Stimulated activated CD4-positive, alpha-beta T cell treated with anti-CD3 and anti-CD28 coated beads, Interleukin-12 subunit alpha, Interleukin-12 subunit beta, amount 100 ng/mL, for 48 hours (primary cell): ENCODE measurements around the gene MCM3.

ENCODE experiments used
- DNase-seq, 3 donors: peaks; one replicate each; pipeline ENCODE4 v3.0.0-alpha.2; 2020; ENCODE audit warnings: low read depth in 2 of 3, low spot score in 1 of 3

MCM3 gene

DNA sequence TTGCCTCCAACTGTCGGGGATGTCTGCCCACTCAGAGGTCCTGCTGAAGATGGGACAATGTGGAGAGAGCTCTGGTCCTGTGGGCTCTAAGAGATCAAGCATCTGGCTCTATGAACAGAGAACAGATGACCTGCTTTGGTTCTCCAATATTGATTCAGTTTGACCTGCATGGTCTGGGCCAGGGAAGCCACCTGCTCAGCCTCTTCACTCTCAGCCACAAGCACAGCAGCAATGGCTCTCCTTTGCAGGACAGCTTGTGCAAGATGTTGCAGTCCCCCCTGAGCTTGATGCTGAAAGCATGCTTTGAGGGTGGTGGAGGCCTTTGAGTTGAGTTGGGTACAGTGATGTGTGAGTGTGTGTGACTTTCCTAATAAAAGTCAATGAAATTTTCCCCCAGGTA lies 18.6 kb upstream of the MCM3 start:
- DNase-seq = no peak

DNA sequence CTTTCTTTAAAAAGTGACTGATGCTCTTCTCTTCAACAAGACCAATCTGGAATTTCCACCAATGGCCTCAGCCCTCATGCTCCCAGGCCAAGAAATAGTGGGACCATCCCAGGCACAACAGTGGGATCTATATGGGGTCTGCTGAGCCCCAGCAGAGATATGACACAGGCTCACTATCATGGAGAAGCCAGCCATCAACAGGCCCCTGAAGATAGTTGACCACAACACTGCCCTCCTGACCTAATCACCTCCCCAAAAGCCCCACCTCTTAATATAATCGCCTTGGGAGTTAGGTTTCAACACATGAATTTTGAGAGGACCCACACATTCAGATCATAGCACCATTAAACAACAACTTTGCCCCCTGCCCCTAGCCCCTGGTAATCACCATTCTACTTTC lies 16.8 kb upstream of the MCM3 start:
- no peak for DNase-seq

DNA sequence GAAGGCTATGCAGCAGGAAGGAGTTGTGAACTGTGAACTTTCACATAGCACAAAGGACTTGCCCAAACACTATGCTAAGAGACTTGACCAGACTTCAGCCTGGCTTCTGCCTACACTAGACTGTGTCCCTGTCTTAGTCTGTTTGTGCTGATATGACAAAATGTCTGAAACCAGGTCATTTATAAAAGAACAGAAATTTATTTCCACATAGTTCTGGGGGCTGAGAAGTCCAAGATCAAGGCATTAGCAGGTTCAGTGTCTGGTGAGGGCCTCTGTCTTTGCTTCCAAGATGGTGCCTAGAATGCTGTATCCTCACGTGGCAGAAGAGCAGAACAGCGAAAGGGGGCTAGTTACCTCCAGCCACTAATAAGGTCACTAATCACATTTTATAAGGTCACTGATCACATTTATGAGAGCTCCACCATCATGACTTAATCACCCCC lies 16.0 kb upstream of the MCM3 start:
- DNase-seq = no peak

DNA sequence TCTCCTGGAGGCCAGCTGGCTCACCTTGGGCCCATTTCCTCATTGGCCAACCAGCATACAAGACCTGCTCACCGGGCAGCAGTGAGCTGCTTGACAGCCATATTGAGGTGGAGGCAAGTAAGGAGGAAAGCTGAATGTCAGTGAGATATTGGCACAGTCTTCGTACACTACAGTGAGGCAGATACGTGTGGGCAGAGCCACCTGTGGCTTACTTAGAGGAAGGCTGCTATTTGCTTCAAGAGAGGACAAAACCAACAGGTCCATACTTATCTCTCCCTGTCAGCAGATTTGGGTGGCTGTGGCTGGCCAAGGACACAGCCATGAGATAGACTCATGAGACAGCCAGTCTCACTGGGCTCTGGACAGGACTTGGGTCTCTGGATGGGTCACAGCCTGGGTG lies 15.1 kb upstream of the MCM3 start:
- no peak for DNase-seq

DNA sequence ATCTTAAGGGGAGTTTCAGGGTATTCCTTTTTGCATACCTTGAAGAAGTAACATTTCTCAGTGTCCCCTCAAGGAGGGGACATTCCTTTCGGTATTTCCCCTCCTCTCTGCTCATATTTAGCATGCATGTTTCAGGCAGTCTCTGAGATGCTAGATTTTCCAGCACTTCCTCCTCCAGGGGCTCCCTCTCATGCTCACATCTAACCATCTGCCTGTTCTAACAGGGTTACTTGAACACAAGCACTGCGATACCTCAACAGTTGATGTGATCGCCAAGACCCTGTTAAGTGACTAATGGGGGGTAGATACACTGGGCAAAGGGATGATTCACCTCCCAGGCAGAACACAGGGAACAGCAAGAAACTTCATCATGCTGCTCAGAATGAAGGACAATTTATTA lies 12.9 kb upstream of the MCM3 start:
- no peak for DNase-seq

DNA sequence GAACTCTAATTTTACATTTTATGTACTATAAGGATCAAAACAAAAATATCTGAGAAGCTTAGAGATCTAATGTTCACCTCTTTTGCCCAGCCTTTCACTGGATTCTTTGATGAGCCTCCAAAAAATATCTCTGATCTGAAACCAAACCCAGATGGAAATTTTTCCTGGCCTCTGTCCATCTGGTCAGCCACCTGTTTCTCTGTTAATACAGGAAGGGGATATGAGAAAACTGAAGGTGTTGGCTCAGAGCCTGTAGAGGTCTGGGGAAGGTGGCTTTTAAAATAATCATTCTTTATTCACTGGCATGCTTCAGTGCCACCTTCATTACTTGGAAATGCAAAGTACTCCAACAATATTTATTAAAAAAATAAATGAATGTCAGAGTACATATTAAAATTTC lies 8.5 kb upstream of the MCM3 start:
- no peak for DNase-seq

DNA sequence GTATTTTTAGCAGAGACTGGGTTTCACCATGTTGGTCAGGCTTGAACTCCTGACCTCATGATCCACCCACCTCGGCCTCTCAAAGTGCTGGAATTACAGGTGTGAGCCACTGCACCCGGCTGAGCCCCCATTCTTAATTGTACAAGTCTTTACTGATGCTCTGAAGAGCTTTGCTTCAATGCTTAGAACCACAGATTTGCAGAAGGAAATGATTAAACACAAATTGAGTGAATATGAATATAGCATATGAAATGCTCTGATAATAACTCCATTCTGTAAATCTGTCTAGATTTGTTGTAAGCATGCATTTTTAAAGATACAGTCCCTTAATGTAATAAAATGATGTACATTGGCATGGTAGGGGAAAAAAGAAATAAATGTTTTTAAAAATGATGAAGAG lies 4.3 kb upstream of the MCM3 start:
- DNase-seq = no peak

DNA sequence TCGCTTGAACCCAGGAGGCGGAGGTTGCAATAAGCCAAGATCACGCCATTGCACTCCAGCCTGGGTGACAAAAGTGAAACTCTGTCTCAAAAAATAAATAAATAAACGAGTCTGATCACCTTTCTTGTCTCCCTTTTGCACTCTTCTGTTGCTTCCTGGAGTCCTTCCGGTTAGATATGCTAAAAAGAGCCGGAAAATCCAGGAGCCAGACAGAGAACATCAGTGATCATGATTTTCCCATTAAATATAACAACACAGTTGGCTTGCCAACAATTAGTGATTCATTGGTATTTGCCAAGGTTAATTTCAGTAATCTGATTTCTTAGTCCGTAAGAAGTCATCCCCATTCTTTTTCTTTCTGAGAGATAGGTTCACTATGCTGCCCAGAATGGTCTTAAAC lies 3.7 kb upstream of the MCM3 start:
- no peak for DNase-seq

GRCh38 chr6:52286798-52287432 lies 2.4 kb upstream of the MCM3 start:
- DNase-seq = peak; percentile 30 to 71 (median 67)

DNA sequence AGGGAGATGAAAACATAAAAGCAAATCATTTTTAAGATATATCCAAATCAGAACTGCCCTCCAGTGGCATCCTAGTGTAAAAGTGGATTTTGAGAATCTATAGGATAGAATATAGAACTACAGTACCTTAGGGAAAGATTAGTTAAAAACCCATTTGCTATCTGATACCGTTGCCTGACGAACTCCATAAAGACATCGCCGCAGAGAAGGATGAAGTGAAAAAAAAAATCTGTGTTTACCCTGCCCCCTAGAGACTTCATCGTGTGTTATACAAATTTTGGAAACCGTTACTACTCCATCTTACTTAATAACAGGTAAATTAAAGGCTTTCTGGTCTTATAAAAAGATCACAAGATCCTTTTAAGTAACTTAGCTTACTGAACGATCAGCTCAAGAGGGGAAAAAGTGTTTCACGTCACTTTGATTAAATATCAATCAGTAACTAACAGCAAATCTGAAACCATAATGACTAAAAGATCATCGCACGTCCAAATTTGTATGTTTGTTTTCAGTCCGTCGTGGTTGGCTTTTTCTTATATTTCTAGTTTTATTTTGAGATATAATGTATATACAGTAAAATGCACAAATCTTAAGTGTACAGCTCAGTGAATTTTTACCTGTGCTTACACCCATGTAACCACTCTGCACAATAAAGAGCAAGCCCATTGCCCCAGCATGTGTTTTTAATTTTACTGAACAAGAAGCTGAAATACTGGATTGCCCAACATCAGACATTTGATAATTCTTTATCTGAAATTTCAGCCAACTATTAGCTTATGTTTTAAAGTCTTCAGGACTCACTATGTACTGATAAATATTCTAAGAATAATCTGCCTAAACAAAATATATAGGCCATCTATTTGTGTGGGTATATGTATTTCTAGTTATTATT lies 881 bp upstream of the MCM3 start:
- no peak for DNase-seq

DNA sequence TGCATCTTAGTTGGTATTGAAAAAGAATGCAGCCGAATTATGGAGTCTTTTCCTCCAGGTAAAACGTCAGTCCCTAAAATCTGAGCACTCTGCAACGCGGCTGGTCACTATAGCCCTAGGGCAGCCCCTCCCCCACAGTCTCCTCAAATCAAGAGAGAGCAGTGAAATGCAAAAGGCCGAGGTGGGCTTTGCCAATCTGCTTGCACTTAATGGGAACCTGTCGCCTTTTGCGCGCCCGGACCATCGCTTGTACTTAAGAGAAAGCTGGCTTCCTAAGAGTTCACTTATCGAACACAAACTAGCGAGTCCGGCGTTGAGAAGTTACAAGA lies 447 bp downstream of the MCM3 start:
- DNase-seq = peak; percentile 47 to 50 (median 50)

DNA sequence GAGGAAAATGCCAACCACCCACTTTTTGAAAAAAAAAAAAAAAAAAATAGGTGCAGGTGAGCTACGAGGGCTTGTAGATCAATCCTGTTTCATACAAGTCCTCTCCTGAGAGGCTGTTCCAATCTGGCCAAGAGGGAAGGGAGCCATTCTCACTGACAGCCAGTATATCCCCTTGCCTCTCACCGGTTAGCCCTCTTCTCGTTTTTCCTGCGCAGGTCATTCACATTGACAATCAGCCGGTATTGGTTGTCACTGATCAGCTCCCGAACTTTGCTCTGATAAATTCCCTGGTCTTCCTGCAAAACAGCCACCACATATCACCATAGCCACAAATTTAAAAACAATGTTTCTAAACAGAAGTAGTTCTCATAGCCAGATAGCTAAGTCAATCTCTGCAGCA lies 1.4 kb downstream of the MCM3 start:
- no peak for DNase-seq

DNA sequence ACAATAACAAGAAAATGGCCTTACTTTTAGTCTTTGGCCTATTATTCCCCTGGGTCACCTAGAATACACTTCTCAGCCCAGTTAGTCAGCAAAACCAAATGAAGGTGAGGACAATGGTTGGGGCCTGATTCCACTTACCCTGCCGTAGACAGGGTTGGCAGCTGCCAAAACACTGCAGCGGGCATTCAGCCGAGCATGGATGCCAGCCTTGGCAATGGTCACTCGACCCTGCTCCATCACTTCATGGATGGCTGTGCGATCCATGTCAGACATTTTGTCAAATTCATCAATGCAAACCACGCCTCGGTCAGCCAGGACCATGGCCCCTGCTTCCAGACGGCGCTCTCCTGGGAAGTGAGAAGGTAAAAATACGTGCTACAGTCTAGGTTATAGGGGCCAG lies 8.4 kb downstream of the MCM3 start:
- no peak for DNase-seq

GRCh38 chr6:52271852-52272460 lies 12.6 kb downstream of the MCM3 start:
- no peak for DNase-seq

DNA sequence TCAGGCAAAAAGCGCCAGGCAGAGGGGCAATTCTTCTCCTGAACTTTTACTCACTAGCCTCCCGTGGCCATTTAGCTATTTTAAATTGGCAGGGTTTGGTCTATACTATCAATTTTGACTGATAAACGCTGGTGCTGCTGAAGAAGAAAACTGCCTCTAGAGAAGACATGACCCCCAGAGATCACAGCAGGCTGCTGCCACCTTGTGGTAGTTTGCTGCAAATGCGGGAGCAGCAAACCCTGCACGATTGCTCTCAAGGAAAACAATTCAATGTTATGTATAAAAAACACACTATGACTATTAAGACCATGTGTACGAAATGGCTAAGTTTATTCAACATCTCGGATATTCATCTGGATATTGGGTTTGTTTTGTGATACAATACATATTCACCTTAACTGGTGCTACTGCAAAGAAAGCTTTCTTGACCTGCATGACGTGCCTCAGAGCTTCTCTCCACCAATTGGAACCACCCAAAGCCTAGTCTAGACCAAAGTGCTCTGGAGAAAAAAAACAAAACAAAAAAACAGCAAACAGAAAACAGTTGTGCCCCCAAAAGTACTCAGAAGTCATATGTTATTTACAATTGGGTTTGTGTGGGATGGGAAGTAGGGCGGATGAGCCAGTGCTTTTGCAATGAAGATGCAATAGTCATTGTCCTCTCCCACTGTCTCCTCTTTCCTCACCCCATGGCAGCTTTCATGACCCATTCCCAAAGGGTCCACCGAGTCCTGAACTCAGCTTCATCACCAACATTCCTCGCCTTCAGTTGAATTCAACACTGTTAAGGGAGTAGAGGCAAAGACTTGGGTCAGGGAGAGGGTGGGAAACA lies 20.6 kb downstream of the MCM3 start:
- peak; percentile 52 to 69 (median 59) for DNase-seq

GRCh38 chr6:52262620-52263344 lies 21.8 kb downstream of the MCM3 start:
- no peak for DNase-seq

DNA sequence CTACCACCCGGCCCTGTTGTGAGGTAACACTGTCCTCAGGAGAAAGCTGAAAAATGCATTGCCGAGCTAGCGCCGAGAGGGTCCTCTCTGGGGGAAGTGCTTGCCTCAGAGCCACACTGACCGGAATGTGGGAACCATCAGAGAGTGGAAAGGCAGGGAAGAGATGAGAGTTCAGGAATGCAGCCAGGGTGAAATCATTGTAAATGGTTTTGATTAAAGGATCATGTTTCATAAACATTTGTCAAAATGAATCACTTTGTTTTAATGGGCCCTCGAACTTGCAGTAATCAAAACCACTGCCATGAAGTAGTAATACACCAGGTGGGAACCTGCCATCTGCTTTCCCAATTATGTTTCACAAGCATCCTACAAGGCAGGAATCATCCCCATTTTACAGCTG lies 23.3 kb downstream of the MCM3 start:
- DNase-seq = no peak

DNA sequence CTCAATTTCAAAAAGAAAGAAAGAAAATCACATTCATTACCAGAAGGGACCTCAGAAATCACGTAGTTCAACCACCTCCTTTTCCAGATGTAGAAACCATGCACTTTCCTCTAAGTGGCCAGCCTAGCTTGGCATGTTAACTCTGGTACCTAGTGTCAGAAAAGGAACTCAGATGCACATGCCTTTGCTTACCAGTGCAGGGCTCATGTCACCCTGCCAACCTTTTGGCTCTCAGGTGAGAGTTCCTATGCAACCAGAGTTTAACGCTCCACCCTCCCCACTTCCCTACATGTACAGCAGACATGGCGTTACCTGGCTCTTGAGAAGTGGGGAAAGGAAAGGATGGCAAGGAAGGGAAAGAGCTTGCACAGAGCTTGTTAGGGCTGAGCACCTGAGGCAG lies 23.9 kb downstream of the MCM3 start:
- DNase-seq = no peak

DNA sequence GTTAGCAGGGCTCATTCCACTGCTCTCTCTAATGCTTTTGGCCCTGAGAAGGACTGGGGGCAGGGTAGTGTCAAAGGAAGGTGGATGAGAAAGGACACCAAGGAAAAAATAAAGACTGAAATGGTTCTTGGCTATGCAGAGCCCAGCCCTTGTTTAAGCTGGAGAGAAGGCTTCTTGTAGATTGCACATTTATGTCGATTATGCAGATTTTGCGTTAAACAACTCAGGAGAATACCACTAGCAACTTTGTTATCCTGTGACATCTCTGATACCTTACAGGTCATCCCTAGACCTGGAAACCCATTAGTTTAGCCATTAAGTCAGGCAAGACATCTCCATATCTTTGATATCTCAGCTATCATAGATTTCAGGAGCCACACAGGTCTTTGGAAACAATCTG lies 29.1 kb downstream of the MCM3 start:
- no peak for DNase-seq

GRCh38 chr6:52254731-52255378 lies 29.7 kb downstream of the MCM3 start:
- peak in 1 of 3 donors; percentile 12 for DNase-seq
